T-helper 1 cell treated with Interleukin-12 subunit alpha and Interleukin-12 subunit beta and Interleukin-4 antibody, amounts not matched to agents 30 μg/mL and 1 μg/mL, for 36 hours (primary cell): ENCODE measurements around the gene GTF2H3.
"Not testable (repeated sequence)": the region's sequence is repeated elsewhere in the genome, so short reads cannot be mapped to it uniquely, and the experiment has no call there.

Experiments
- H3K27ac Mint-ChIP-seq: one replicate; pipeline ENCODE4 v1.8.0; 2021; ENCODE audit warnings: mild to moderate bottlenecking, mixed read lengths
- H3K27me3 Mint-ChIP-seq: one replicate; pipeline ENCODE4 v1.8.0; 2021; ENCODE audit warnings: low read depth, mixed read lengths
- H3K36me3 Mint-ChIP-seq: one replicate; pipeline ENCODE4 v1.8.0; 2021; ENCODE audit warnings: low read depth, mixed read lengths
- H3K4me1 Mint-ChIP-seq: one replicate; pipeline ENCODE4 v1.8.0; 2021; ENCODE audit warnings: low read depth, mixed read lengths
- H3K4me3 Mint-ChIP-seq: one replicate; pipeline ENCODE4 v1.8.0; 2021; ENCODE audit warnings: mild to moderate bottlenecking, moderate library complexity, mixed read lengths
- H3K9me3 Mint-ChIP-seq: one replicate; pipeline ENCODE4 v1.8.0; 2021; ENCODE audit warnings: mixed read lengths

GTF2H3 gene

GRCh38 chr12:123633379-123634141 is at the start of gene GTF2H3, which contains the start of gene EIF2B1:
Gene GTF2H3, plus strand, starts transcription at chr12:123633829. Its CDS starts 31 bp downstream, at chr12:123633860.
Gene EIF2B1, minus strand, starts transcription at chr12:123633686. Its CDS starts 129 bp downstream, at chr12:123633557.
- H3K27me3 Mint-ChIP-seq: no peaks in the 10 kb centered on the region

GRCh38 chr12:123591702-123592481 is 41.7 kb upstream of the GTF2H3 start:
- peaks cover 32% of the 10 kb centered on the region for H3K36me3 Mint-ChIP-seq
- H3K27ac Mint-ChIP-seq: no peak overlapping the region

More at GRCh38 chr12:123633379-123634141, at the start of gene GTF2H3, which contains the start of gene EIF2B1:
- H3K36me3 Mint-ChIP-seq: peaks cover 19% of the 10 kb centered on the region
- H3K9me3 Mint-ChIP-seq: no peaks in the 10 kb centered on the region
- H3K4me1 Mint-ChIP-seq: peaks cover 24% of the 10 kb centered on the region
- H3K4me3 Mint-ChIP-seq: peak within 1 kb of the TSS; percentile 99
- peak within 1 kb of the TSS; percentile 98 for H3K27ac Mint-ChIP-seq

GRCh38 chr12:123595729-123596128 is 37.9 kb upstream of the GTF2H3 start:
- H3K27me3 Mint-ChIP-seq: no peaks in the 10 kb centered on the region
- H3K36me3 Mint-ChIP-seq: peaks cover 28% of the 10 kb centered on the region
- H3K4me3 Mint-ChIP-seq: no peak overlapping the region
- H3K27ac Mint-ChIP-seq: no peak overlapping the region
- no peaks in the 10 kb centered on the region for H3K9me3 Mint-ChIP-seq
- peaks cover 15% of the 10 kb centered on the region for H3K4me1 Mint-ChIP-seq

More at GRCh38 chr12:123591702-123592481, 41.7 kb upstream of the GTF2H3 start:
- Mint-ChIP-seq H3K4me1 (peaks cover 29% of the 10 kb centered on the region), H3K9me3 (no peaks in the 10 kb centered on the region), H3K27me3 (no peaks in the 10 kb centered on the region), H3K4me3 (no peak overlapping the region)

GRCh38 chr12:123597100-123597499 is 36.5 kb upstream of the GTF2H3 start:
- H3K4me3 Mint-ChIP-seq: no peak overlapping the region
- peaks cover 28% of the 10 kb centered on the region for H3K36me3 Mint-ChIP-seq
- no peaks in the 10 kb centered on the region for H3K9me3 Mint-ChIP-seq
- H3K4me1 Mint-ChIP-seq: peaks cover 11% of the 10 kb centered on the region
- H3K27ac Mint-ChIP-seq: no peak overlapping the region
- H3K27me3 Mint-ChIP-seq: no peaks in the 10 kb centered on the region

GRCh38 chr12:123598522-123598921 is 35.1 kb upstream of the GTF2H3 start:
- Mint-ChIP-seq H3K27me3 (no peaks in the 10 kb centered on the region), H3K9me3 (no peaks in the 10 kb centered on the region), H3K4me1 (peaks cover 16% of the 10 kb centered on the region), H3K36me3 (peaks cover 33% of the 10 kb centered on the region), H3K27ac (no peak overlapping the region), H3K4me3 (no peak overlapping the region)

- peak overlapping the region; percentile 26 for H3K4me3 Mint-ChIP-seq
- H3K36me3 Mint-ChIP-seq: peaks cover 31% of the 10 kb centered on the region
Measured at GRCh38 chr12:123599310-123599709, 34.3 kb upstream of the GTF2H3 start.

GRCh38 chr12:123599721-123600120 is 33.9 kb upstream of the GTF2H3 start:
- peaks cover 31% of the 10 kb centered on the region for H3K36me3 Mint-ChIP-seq
- H3K27ac Mint-ChIP-seq: no peak overlapping the region

More at GRCh38 chr12:123599310-123599709, 34.3 kb upstream of the GTF2H3 start:
- Mint-ChIP-seq H3K27ac (peak overlapping the region; percentile 8), H3K4me1 (peaks cover 19% of the 10 kb centered on the region), H3K9me3 (no peaks in the 10 kb centered on the region), H3K27me3 (no peaks in the 10 kb centered on the region)

GRCh38 chr12:123601602-123602489 is 31.8 kb upstream of the GTF2H3 start, which contains the start of gene DDX55:
Gene DDX55, plus strand, starts transcription at chr12:123602099. Its CDS starts 50 bp downstream, at chr12:123602149.
- Mint-ChIP-seq H3K4me3 (peak within 1 kb of the TSS; percentile 92), H3K27me3 (no peaks in the 10 kb centered on the region), H3K9me3 (no peaks in the 10 kb centered on the region), H3K36me3 (peaks cover 26% of the 10 kb centered on the region), H3K4me1 (peaks cover 15% of the 10 kb centered on the region), H3K27ac (peak within 1 kb of the TSS; percentile 87)

More at GRCh38 chr12:123599721-123600120, 33.9 kb upstream of the GTF2H3 start:
- H3K9me3 Mint-ChIP-seq: no peaks in the 10 kb centered on the region
- H3K4me3 Mint-ChIP-seq: peak overlapping the region; percentile 40
- H3K4me1 Mint-ChIP-seq: peaks cover 19% of the 10 kb centered on the region
- H3K27me3 Mint-ChIP-seq: no peaks in the 10 kb centered on the region

GRCh38 chr12:123602651-123603195 is 30.9 kb upstream of the GTF2H3 start:
- Mint-ChIP-seq H3K36me3 (peaks cover 30% of the 10 kb centered on the region), H3K27ac (peak overlapping the region; percentile 76), H3K27me3 (no peaks in the 10 kb centered on the region), H3K4me3 (peak overlapping the region; percentile 92), H3K9me3 (no peaks in the 10 kb centered on the region), H3K4me1 (peaks cover 15% of the 10 kb centered on the region)

GRCh38 chr12:123603495-123603894 is 30.1 kb upstream of the GTF2H3 start:
- H3K4me1 Mint-ChIP-seq: peaks cover 16% of the 10 kb centered on the region
- peaks cover 31% of the 10 kb centered on the region for H3K36me3 Mint-ChIP-seq
- not testable (repeated sequence) for H3K27ac Mint-ChIP-seq, H3K9me3 Mint-ChIP-seq, H3K27me3 Mint-ChIP-seq
- peak overlapping the region; percentile 92 for H3K4me3 Mint-ChIP-seq

GRCh38 chr12:123607756-123608155 is 25.9 kb upstream of the GTF2H3 start:
- H3K4me3 Mint-ChIP-seq: no peak overlapping the region
- H3K36me3 Mint-ChIP-seq: peaks cover 41% of the 10 kb centered on the region
- H3K4me1 Mint-ChIP-seq: peaks cover 9% of the 10 kb centered on the region
- H3K27ac Mint-ChIP-seq: no peak overlapping the region
- no peaks in the 10 kb centered on the region for H3K27me3 Mint-ChIP-seq
- H3K9me3 Mint-ChIP-seq: no peaks in the 10 kb centered on the region

- H3K27ac Mint-ChIP-seq: no peak overlapping the region
- H3K4me3 Mint-ChIP-seq: no peak overlapping the region
- no peaks in the 10 kb centered on the region for H3K9me3 Mint-ChIP-seq
- peaks cover 40% of the 10 kb centered on the region for H3K36me3 Mint-ChIP-seq
- H3K27me3 Mint-ChIP-seq: no peaks in the 10 kb centered on the region
- H3K4me1 Mint-ChIP-seq: peaks cover 5% of the 10 kb centered on the region
Measured at GRCh38 chr12:123608182-123608581, 25.4 kb upstream of the GTF2H3 start.

GRCh38 chr12:123614110-123614509 is 19.5 kb upstream of the GTF2H3 start:
- peaks cover 54% of the 10 kb centered on the region for H3K36me3 Mint-ChIP-seq
- no peaks in the 10 kb centered on the region for H3K9me3 Mint-ChIP-seq
- H3K27me3 Mint-ChIP-seq: no peaks in the 10 kb centered on the region
- peaks cover 2% of the 10 kb centered on the region for H3K4me1 Mint-ChIP-seq
- no peak overlapping the region for H3K4me3 Mint-ChIP-seq
- no peak overlapping the region for H3K27ac Mint-ChIP-seq
